Measurements from ENCODE around the gene MSH2.
"Not testable (repeated sequence)": the region's sequence is repeated elsewhere in the genome, so short reads cannot be mapped to it uniquely, and the experiment has no call there.

The MSH2 gene

DNA sequence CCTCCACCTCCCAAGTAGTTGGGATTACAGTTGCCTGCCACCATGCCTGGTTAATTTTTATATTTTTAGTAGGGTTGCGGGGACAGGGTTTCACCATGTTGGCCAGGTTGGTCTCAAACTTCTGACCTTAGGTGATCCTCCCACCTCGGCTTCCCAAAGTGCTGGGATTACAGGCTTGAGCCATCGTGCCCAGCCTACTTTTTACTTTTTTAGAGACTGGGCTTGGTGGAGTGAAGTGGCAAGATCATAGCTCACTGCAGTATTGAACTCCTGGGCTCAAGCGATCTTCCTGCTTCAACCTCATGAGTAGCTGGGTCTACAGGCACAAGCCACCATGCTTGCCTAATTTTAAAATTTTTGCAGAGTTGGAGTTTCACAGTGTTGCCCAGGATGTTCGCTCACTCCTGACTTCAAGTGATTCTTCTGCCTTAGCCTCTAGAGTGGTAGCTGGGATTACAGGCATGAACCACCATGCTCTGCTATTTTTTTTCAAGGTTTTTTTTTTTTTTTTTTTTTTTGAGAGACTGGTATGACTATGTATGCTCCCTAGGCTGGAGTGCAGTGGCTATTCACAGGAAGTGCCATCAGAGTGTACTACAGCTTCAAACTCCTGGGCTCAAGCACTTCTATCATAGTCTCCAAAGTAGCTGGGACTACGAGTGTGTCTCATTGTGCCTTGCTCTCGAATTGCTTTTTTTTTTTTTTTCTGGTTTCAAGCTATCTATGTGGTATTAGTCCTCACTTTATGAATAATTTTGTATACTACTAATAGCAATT, 11.9 kb downstream of the MSH2 start:
- no peak for DNase-seq

DNA sequence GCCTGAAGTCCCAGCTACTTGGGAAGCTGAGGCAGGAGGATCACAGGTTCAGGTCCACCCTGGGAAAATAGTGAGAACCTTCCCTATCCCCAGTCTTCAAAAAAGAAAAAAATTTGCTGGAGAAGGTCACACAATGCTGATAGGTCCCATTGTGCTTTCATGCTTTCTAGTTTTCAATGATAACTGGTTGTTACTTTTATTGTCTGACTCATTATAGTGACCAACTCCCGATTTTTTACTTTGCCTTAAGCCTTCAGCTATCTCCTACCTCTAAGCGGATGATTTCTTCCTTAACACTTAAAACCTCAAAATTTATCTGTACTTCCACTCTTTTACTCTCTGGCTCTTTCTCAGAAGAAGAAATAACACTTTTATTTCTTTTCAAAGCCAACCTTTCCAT, 17.3 kb downstream of the MSH2 start:
- DNase-seq, result no peak

DNA sequence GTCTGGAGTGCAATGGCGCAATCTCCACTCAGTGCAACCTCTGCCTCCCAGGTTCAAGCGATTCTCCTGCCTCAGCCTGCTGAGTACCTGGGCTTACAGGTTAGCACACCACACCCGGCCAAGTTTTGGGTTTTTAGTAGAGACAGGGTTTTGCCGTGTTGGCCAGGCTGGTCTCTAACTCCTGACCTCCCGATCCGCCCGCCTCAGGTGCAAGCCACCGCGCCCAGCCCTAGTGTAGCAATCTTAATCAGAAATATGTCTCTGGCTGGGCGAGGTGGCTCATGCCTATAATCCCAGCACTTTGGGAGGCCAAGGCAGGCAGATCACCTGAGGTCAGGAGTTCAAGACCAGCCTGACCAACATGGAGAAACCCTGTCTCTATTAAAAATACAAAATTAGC, 17.7 kb downstream of the MSH2 start:
- not testable (repeated sequence) for DNase-seq

DNA sequence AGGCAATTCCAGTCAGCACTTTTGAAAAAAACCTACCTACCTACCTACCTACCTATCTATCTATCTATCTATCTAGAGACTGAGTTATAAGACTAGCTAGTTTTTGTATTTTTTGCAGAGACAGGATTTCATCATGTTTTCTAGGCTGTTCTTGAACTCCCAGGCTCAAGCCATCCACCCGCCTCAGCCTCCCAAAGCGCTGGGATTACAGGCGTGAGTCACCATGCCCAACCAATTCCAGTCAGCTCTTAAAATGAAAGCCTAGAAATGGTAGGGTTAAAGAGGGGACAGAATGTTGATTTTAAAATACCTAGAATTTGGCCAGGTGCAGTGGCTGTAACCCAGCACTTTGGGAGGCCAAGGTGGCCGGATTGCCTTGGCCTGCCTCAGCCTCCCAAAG, 19.1 kb downstream of the MSH2 start:
- no peak for DNase-seq

- no peak for DNase-seq
These were observed 19.6 kb downstream of the MSH2 start for GRCh38 chr2:47422560-47422959.

GRCh38 chr2:47426786-47427185, 23.8 kb downstream of the MSH2 start:
- no peak for DNase-seq

- DNase-seq, result no peak
These were observed 26.8 kb downstream of the MSH2 start for GRCh38 chr2:47429795-47430194.

- not testable (repeated sequence) for DNase-seq
These were observed 30.1 kb downstream of the MSH2 start for GRCh38 chr2:47433006-47433405.

- DNase-seq, result not testable (repeated sequence)
These were observed 30.5 kb downstream of the MSH2 start for GRCh38 chr2:47433445-47433844.

DNA sequence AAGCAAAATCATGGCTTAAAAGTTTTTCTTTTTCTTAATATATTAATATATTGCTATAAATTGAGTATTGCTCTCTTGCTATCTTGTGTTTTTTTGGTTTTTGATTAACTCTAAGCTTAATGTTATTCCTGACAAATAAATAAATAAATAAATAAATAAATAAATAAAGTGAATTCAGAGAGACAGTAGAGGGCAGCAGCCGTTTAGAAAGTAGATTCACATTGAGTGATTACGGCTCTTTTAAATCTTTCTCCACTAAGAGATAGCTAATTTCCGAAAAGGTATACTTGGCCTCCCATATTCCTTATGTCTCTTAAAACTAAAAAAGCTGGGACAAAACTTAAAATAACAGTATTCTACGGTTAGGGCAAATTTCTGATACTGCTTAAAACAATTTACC, 34.3 kb downstream of the MSH2 start:
- no peak for DNase-seq

- DNase-seq, result no peak
These were observed 35.1 kb downstream of the MSH2 start for GRCh38 chr2:47438106-47438505.

DNA sequence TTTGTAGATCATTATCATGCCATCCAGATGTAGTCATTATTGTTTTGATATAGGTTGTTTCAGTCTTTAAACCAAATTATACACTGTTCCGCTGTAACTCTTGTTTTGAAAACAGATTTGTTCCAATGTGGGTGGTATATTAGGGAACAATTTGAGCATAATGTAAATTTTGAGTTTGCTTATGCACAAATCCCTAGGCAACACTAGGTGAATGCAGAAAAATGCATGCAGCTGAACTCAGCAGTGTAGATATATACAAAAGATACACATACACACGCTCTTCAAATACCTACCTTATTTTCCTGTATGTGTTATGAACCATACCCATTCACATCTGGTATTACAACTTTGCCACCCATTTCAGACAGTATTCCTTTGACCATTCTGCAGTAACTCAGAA, 35.8 kb downstream of the MSH2 start:
- no peak for DNase-seq

DNA sequence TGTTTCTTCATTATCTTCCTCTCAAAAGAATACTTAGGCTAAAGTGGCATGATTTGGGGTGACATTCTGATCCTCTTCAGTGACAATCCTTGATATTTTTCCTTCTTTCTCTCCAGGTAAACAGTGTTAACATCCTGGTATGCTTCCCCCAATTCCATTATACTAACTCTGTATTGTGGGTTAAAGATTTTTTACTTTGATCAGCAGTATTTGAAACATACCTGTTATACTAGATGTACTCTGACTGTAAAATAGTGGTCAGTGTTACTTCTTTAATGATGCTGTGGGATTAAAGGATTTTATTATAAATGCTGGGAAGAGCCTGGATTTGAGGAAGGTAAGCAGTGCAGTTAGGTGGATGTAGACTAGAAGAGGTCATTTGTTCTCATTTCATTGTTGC, 48.8 kb downstream of the MSH2 start:
- DNase-seq, result no peak

- DNase-seq, result no peak
These were observed 49.8 kb downstream of the MSH2 start for GRCh38 chr2:47452761-47453160.

DNA sequence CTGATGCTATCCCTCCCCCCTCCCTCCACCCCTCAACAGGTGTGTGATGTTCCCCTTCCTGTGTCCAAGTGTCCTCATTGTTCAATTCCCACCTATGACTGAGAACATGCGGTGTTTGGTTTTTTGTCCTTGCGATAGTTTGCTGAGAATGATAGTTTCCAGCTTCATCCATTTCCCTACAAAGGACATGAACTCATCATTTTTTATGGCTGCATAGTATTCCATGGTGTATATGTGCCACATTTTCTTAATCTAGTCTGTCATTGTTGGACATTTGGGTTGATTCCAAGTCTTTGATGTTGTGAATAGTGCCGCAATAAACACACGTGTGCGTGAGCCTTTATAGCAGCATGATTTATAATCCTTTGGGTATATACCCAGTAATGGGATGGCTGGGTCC, 51.9 kb downstream of the MSH2 start:
- not testable (repeated sequence) for DNase-seq

DNA sequence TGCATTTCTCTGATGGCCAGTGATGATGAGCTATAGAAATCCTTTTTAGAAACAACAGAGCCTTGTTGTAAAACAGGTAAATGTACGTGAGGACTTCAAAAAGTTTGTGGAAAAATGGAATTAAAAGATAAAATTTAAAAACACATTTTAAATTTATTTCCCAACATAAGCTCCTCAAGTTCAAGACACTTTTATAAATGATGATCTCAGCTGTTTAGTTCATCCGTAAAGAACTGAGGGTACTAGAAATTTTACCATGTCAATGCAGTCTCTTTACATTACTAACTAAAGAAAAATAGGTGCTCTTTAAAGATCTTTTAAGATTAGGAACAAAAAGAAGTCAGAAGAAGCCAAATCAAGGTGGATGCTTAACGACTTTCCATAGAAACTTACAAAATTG, 52.5 kb downstream of the MSH2 start:
- no peak for DNase-seq

GRCh38 chr2:47456851-47457250, 53.9 kb downstream of the MSH2 start:
- DNase-seq, result no peak

- DNase-seq, result no peak
These were observed 54.3 kb downstream of the MSH2 start for GRCh38 chr2:47457268-47457667.

DNA sequence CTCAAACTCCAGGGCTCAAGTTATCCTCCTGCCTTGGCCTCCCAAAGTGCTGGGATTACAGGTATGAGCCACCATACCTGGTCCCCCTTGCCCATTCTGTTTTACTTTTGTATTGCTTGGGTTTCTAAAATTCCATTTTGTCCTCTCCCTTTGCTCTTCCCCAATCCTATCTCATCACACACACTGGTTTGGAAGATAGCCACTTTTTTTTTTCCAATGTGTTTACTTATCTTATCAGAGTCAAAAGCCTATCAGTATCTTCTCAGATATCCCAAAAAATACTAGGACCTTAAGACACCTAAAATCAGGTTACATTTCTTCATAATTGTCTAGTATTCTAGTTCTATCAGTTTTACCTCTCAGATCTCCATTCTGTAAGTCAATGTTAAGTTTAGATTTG, 56.1 kb downstream of the MSH2 start:
- no peak for DNase-seq

- no peak for DNase-seq
These were observed 57.8 kb downstream of the MSH2 start for GRCh38 chr2:47460766-47461165.

DNA sequence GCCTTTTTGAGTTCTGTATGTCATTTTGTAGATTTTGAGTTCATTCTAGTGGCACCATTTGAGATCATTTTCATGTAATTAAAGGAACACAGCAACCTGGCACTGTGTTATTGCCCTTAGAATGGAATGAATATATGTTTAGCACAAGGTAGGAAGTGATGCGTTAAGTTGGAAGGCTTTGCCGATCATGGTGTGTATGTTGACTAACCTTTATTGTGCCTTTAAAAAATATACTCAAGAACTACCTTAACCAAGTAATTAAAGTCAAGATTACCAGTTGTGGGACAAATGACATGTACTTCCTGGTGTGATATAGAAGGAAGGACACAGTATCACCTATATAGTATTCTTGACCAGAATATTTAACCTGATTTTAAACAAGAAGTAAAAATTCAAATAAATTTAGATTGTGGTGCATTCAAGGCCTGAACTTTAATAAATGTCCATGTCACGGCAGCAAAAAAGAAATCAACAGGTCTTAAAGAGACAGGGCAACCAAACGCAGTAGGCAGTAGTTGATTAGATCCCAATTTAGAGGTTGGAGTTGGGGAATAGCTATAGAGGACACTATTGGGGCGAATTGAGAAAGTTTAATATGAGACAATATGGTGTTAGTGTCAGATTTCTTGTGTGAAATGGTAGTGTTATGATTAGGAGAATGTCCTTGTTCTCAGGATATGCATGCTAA, 68.6 kb downstream of the MSH2 start:
- no peak for DNase-seq

GRCh38 chr2:47479863-47480262, 76.9 kb downstream of the MSH2 start:
- DNase-seq, result no peak

- DNase-seq, result no peak
These were observed 80.2 kb downstream of the MSH2 start for GRCh38 chr2:47483191-47483590.

GRCh38 chr2:47484396-47484795, 81.4 kb downstream of the MSH2 start:
- DNase-seq, result no peak

GRCh38 chr2:47485177-47485576, 82.2 kb downstream of the MSH2 start:
- DNase-seq, result no peak
